ENCODE measurements around the gene LAMB1.
A peak's percentile ranks its signal among the peaks of the same experiment; 100 is the strongest.

LAMB1 gene

GRCh38 chr7:107874605-107875446, 128.1 kb downstream of the LAMB1 start:
- TF ChIP-seq CTCF (IDR thresholded peaks at IDR 0.05; ENCODE audit: control insufficient read depth, extremely low read depth, insufficient read depth), result peak; percentile 75
- H3K4me3 ChIP-seq (ENCODE audit: low read depth, low read length), result no peak overlapping the region
- DNase-seq (ENCODE audit: low read depth), result no peak

GRCh38 chr7:107874111-107874510, 128.8 kb downstream of the LAMB1 start:
- H3K4me3 ChIP-seq (ENCODE audit: low read depth, low read length), result no peak overlapping the region
- DNase-seq (ENCODE audit: low read depth), result no peak
- TF ChIP-seq CTCF (IDR thresholded peaks at IDR 0.05; ENCODE audit: control insufficient read depth, extremely low read depth, insufficient read depth), result no peak
